Bronchial epithelial cell (primary cell): ENCODE measurements around the gene TLL2. TPM values are rescaled to one million over a fixed set of nuclear protein-coding genes. Genes with fewer than 3 reads are reported as not detected.

ENCODE experiments used
- DNase-seq: peaks from one replicate; pipeline ENCODE4 v3.0.0-alpha.2; 2010; ENCODE audit warnings: low read depth
- FAIRE-seq: peaks from 2 replicates; lab custom pipeline; 2011; peaks lifted over from hg19 to GRCh38; lab: Jason Lieb, UNC
- H3K27me3 ChIP-seq: 2 replicates; pipeline ENCODE4 v1.5.1; 2011; ENCODE audit warnings: low read length; ENCODE audit not compliant: control insufficient read depth, insufficient read depth
- H3K36me3 ChIP-seq: 2 replicates; pipeline ENCODE4 v1.5.1; 2011; ENCODE audit warnings: low read length; ENCODE audit not compliant: control insufficient read depth, insufficient read depth
- H3K4me3 ChIP-seq: 2 replicates; pipeline ENCODE4 v1.5.1; 2011; ENCODE audit warnings: mild to moderate bottlenecking, low read depth, low read length, control low read depth
- total RNA-seq: library from RNA; depleted of rRNA; stranded (reverse); fragments of >200 nt; gene quantifications from 2 replicates; pipeline ENCODE4 v1.2.1, GENCODE V29; 2014
- TF ChIP-seq, protein P1 (sequence below): IDR thresholded peaks from 2 replicates; pipeline ENCODE4 v1.5.1; 2011; ENCODE audit warnings: mild to moderate bottlenecking, moderate library complexity, low read length, control low read depth, inconsistent platforms; ENCODE audit not compliant: insufficient read depth, severe bottlenecking

Gene TLL2
- total RNA-seq, 1 donor from 2014 or later, result 0.26 TPM

- peaks cover 7% of the 10 kb centered on the region for H3K36me3 ChIP-seq
- DNase-seq (no peak), FAIRE-seq (no peak)
Observed at GRCh38 chr10:96532523-96532922, 18.8 kb upstream of the TLL2 start.

GRCh38 chr10:96529634-96530279 is 16.0 kb upstream of the TLL2 start:
- FAIRE-seq, result no peak
- no peaks in the 10 kb centered on the region for H3K27me3 ChIP-seq
- H3K36me3 ChIP-seq, result peaks cover 10% of the 10 kb centered on the region
- no peak for DNase-seq
- TF ChIP-seq, protein P1, sequence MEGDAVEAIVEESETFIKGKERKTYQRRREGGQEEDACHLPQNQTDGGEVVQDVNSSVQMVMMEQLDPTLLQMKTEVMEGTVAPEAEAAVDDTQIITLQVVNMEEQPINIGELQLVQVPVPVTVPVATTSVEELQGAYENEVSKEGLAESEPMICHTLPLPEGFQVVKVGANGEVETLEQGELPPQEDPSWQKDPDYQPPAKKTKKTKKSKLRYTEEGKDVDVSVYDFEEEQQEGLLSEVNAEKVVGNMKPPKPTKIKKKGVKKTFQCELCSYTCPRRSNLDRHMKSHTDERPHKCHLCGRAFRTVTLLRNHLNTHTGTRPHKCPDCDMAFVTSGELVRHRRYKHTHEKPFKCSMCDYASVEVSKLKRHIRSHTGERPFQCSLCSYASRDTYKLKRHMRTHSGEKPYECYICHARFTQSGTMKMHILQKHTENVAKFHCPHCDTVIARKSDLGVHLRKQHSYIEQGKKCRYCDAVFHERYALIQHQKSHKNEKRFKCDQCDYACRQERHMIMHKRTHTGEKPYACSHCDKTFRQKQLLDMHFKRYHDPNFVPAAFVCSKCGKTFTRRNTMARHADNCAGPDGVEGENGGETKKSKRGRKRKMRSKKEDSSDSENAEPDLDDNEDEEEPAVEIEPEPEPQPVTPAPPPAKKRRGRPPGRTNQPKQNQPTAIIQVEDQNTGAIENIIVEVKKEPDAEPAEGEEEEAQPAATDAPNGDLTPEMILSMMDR, result no peak
- no peak overlapping the region for H3K4me3 ChIP-seq

More at GRCh38 chr10:96532523-96532922, 18.8 kb upstream of the TLL2 start:
- no peaks in the 10 kb centered on the region for H3K27me3 ChIP-seq
- no peak overlapping the region for H3K4me3 ChIP-seq
- TF ChIP-seq, protein P1, result no peak

DNA sequence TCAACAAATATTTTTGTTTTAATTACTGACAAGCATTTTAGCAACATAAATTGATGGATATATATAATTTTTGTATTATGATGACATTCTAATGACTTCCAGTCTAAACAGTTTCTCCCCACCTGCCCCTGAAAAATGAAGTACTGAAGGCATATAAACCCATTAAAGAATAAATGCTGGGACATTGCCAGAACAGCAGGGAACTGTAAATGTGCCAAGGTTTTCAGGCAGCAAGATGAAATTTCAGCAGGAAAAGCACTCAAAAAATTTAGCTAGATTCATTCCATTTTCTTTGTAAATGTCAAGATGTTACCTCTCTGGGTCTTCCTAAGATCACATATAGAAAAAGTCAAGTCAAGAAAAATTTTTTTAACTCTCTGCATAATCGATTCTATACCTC is 11.0 kb upstream of the TLL2 start:
- TF ChIP-seq, protein P1, result no peak
- DNase-seq, result no peak
- no peak for FAIRE-seq
- Histone ChIP-seq H3K27me3 (no peaks in the 10 kb centered on the region), H3K4me3 (no peak overlapping the region), H3K36me3 (peaks cover 10% of the 10 kb centered on the region)

DNA sequence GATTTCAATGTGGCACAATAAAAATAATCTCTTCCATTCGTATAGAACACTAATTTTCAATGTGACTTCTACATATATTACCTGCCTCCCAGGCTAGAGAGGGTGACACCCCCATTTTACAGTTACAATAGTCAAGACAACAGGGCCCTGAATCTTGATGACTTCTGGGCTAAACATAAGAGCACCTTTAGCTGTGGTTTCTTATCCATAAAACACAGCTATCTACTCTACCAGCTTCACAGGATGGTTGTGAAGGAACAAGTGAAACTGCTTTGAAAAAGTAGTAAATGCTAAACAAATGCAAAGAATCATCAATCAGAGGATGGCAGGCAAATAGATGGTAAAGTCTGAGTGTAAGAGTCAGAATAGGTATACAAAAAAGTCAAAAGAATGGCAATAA is 3.6 kb upstream of the TLL2 start:
- Histone ChIP-seq H3K27me3 (no peaks in the 10 kb centered on the region), H3K36me3 (peaks cover 5% of the 10 kb centered on the region), H3K4me3 (no peak overlapping the region)
- FAIRE-seq, result no peak
- TF ChIP-seq, protein P1, result no peak
- DNase-seq, result no peak

GRCh38 chr10:96516337-96516736 is 2.6 kb upstream of the TLL2 start:
- no peak for FAIRE-seq

More at GRCh38 chr10:96516337-96516736, 2.6 kb upstream of the TLL2 start:
- no peak for DNase-seq
- H3K27me3 ChIP-seq, result no peaks in the 10 kb centered on the region
- H3K36me3 ChIP-seq, result peaks cover 2% of the 10 kb centered on the region
- no peak overlapping the region for H3K4me3 ChIP-seq
- TF ChIP-seq, protein P1, result no peak
